DOHH2 (cell line): ENCODE data around the gene GREB1.

ENCODE experiments used
- H3F3A ChIP-seq: fragments of 200-600 bp; sonication (generic), shearing (Covaris generic); 2 replicates; pipeline ENCODE4 v1.6.0; 2016; ENCODE audit warnings: antibody characterized with exemption, mild to moderate bottlenecking; ENCODE audit not compliant: control insufficient read depth, insufficient read depth
- H3K27ac ChIP-seq: fragments of 200-600 bp; sonication (generic); 2 replicates; pipeline ENCODE4 v1.5.1; 2014; ENCODE audit warnings: low read depth, mild to moderate bottlenecking, low read length, moderate library complexity
- H3K27me3 ChIP-seq: fragments of 200-600 bp; sonication (generic); 2 replicates; pipeline ENCODE4 v1.6.1; 2014; ENCODE audit warnings: mild to moderate bottlenecking, low read length, mixed read lengths; ENCODE audit not compliant: control insufficient read depth
- H3K36me3 ChIP-seq: fragments of 200-600 bp; sonication (generic); 2 replicates; pipeline ENCODE4 v1.6.1; 2014; ENCODE audit warnings: mild to moderate bottlenecking, low read length, moderate library complexity, mixed read lengths; ENCODE audit not compliant: control insufficient read depth
- H3K4me1 ChIP-seq: fragments of 200-600 bp; sonication (generic); 2 replicates; pipeline ENCODE4 v1.6.1; 2014; ENCODE audit warnings: mild to moderate bottlenecking, low read length, mixed read lengths; ENCODE audit not compliant: control insufficient read depth
- H3K4me2 ChIP-seq: fragments of 200-600 bp; sonication (generic); 2 replicates; pipeline ENCODE4 v1.6.0; 2014; ENCODE audit warnings: mild to moderate bottlenecking, low read length, moderate library complexity
- H3K4me3 ChIP-seq: fragments of 200-600 bp; sonication (generic); 2 replicates; pipeline ENCODE4 v1.5.1; 2014; ENCODE audit warnings: mild to moderate bottlenecking, low read length, mixed read lengths
- H3K79me2 ChIP-seq: fragments of 200-600 bp; sonication (generic); 2 replicates; pipeline ENCODE4 v1.6.1; 2014; ENCODE audit warnings: mild to moderate bottlenecking, low read length, mixed read lengths; ENCODE audit not compliant: control insufficient read depth
- H3K9me2 ChIP-seq: fragments of 200-600 bp; sonication (generic); replicated peaks from 2 replicates; pipeline ENCODE4 v1.6.1; 2014; ENCODE audit warnings: mild to moderate bottlenecking, low read length, mixed read lengths; ENCODE audit not compliant: control insufficient read depth
- H3K9me3 ChIP-seq: fragments of 200-600 bp; sonication (generic); 2 replicates; pipeline ENCODE4 v1.6.1; 2014; ENCODE audit warnings: antibody characterized with exemption, low read length, mixed read lengths; ENCODE audit not compliant: control insufficient read depth, insufficient read depth
- H4K20me1 ChIP-seq: fragments of 200-600 bp; sonication (generic); 2 replicates; pipeline ENCODE4 v1.6.0; 2014; ENCODE audit warnings: low read depth, mild to moderate bottlenecking, antibody characterized with exemption, low read length, moderate library complexity; ENCODE audit not compliant: control insufficient read depth, insufficient read depth
- EZH2phosphoT487 ChIP-seq: fragments of 200-600 bp; sonication (generic); IDR thresholded peaks from 2 replicates; pipeline ENCODE4 v1.6.1; 2017; ENCODE audit warnings: borderline replicate concordance, mild to moderate bottlenecking, antibody characterized with exemption, low read length, moderate library complexity, mixed read lengths
- TF ChIP-seq, protein P1 (sequence below): fragments of 200-600 bp; sonication (generic); IDR thresholded peaks from one replicate; pipeline ENCODE4 v1.5.1; 2014; ENCODE audit warnings: antibody characterized with exemption, mild to moderate bottlenecking, low read depth, low read length; ENCODE audit not compliant: poor library complexity, severe bottlenecking

GREB1 gene

DNA sequence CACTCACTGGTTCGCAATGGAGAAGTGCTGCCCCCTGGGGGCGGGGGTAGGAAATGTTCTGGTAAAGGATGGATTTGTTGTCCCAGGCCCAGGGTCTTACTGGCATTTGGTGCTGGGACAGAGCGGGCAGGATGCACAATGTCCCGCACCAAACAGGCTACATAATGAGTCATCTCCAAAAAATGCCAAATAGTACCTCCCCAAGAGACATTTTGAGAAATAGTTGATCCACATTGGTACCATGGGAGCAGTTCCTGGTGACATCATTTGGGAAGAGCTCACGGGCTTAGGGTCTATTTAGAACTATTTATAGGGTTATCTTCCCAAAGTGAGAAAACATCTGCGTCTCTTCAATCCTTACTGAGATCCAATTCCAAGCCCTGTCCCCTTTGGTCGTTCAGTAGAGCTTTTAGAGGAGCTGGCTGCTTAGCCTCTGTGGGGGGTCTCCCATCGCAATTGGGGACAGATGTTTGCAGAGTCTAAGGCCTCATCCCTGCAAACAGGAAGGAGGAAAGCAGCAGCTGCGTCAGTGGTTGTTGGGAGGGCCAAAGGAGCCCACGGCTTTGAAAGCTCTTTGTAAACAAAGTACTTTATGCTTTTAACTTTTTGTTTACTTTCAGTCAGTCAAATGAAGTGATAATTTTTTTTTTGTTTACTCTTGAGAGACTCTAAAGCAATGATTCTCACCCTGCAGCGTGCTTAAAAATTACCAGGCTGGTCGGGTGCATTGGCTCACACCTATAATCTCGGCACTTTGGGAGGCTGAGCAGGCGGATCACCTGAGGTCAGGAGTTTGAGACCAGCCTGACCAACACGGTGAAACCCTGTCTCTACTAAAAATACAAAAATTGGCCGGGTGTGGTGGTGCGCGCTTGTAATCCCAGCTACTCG, 49.3 kb downstream of the GREB1 start:
- no peaks in the 10 kb centered on the region for H3K9me3 ChIP-seq
- H3K4me2 ChIP-seq = no peak overlapping the region
- H3F3A ChIP-seq = no peaks in the 10 kb centered on the region
- no peaks in the 10 kb centered on the region for H3K79me2 ChIP-seq
- no peaks in the 10 kb centered on the region for H3K36me3 ChIP-seq
- H3K9me2 ChIP-seq = no peaks in the 10 kb centered on the region
- TF ChIP-seq, protein P1, sequence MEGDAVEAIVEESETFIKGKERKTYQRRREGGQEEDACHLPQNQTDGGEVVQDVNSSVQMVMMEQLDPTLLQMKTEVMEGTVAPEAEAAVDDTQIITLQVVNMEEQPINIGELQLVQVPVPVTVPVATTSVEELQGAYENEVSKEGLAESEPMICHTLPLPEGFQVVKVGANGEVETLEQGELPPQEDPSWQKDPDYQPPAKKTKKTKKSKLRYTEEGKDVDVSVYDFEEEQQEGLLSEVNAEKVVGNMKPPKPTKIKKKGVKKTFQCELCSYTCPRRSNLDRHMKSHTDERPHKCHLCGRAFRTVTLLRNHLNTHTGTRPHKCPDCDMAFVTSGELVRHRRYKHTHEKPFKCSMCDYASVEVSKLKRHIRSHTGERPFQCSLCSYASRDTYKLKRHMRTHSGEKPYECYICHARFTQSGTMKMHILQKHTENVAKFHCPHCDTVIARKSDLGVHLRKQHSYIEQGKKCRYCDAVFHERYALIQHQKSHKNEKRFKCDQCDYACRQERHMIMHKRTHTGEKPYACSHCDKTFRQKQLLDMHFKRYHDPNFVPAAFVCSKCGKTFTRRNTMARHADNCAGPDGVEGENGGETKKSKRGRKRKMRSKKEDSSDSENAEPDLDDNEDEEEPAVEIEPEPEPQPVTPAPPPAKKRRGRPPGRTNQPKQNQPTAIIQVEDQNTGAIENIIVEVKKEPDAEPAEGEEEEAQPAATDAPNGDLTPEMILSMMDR = peak; percentile 88
- TF ChIP-seq EZH2phosphoT487 = no peak
- no peak overlapping the region for H3K27ac ChIP-seq
- H3K4me1 ChIP-seq = peaks cover 3% of the 10 kb centered on the region; the same call in 1 of the 2 replicates
- H4K20me1 ChIP-seq = no peaks in the 10 kb centered on the region
- no peaks in the 10 kb centered on the region for H3K27me3 ChIP-seq
- no peak overlapping the region for H3K4me3 ChIP-seq

DNA sequence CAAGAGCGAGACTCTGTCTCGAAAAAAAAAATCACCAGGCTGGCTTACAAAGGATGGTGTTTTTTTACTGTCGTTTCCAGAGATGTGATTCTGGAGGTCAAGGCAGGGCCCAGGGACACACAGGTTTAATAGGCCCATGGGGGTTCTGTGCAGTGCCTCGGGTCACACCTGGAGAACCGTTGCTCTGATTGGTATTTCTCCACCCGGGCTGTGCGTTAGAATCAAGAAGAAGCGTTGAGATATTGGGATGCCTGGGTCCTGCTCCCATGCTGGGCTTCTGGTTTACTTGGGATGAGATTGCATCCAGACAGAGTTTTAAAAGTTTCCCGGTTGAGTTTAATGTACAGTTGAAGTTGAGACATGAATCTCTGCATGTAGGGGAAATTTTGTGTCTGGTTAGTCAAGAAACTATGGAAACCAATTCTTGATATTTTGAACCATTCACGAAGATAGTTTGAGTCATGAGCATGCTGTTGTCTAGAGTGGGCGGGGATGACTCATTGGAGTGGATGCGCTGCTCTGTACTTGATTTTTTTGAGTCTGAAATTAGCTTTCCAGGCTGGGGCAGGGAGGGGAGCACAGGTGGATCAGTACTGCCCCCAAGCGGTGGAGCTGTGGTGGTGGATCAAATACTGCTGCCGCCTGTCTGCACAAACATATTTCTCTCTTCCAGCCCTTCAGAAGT, 50.1 kb downstream of the GREB1 start:
- no peaks in the 10 kb centered on the region for H4K20me1 ChIP-seq

DNA sequence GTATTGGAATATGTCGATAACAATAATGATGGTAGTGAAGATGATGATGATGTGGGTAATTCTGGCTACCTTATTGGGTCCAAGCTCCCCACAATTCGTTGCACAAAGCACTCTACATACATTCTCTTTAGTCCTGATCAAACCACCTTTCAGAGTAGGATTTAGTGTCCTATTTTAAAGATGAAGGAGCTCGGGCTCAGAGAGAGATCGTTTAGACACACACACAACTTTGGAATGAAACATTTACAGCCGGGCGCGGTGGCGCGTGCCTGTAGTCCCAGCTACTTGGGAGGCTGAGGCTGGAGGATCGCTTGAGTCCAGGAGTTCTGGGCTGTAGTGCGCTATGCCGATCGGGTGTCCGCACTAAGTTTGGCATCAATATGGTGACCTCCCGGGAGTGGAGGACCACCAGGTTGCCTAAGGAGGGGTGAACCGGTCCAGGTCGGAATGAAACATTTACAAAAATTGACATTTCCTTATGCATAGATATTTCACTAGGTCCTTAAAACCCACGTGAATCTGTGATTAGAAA, 50.7 kb downstream of the GREB1 start:
- Histone ChIP-seq H3K9me3 (no peaks in the 10 kb centered on the region), H4K20me1 (no peaks in the 10 kb centered on the region), H3F3A (no peaks in the 10 kb centered on the region), H3K27me3 (no peaks in the 10 kb centered on the region), H3K4me2 (no peak overlapping the region), H3K4me1 (peaks cover 3% of the 10 kb centered on the region; the same call in 1 of the 2 replicates), H3K36me3 (no peaks in the 10 kb centered on the region), H3K4me3 (no peak overlapping the region), H3K9me2 (no peaks in the 10 kb centered on the region), H3K27ac (no peak overlapping the region), H3K79me2 (no peaks in the 10 kb centered on the region)
- TF ChIP-seq, protein P1 = no peak
- no peak for TF ChIP-seq EZH2phosphoT487

More for the DNA sequence above, 50.1 kb downstream of the GREB1 start:
- Histone ChIP-seq H3K4me2 (no peak overlapping the region), H3K9me3 (no peaks in the 10 kb centered on the region), H3K27me3 (no peaks in the 10 kb centered on the region), H3K4me3 (no peak overlapping the region), H3K79me2 (no peaks in the 10 kb centered on the region), H3K27ac (no peak overlapping the region), H3K4me1 (peaks cover 3% of the 10 kb centered on the region; the same call in 1 of the 2 replicates), H3F3A (no peaks in the 10 kb centered on the region), H3K9me2 (no peaks in the 10 kb centered on the region), H3K36me3 (no peaks in the 10 kb centered on the region)
- TF ChIP-seq EZH2phosphoT487 = no peak
- TF ChIP-seq, protein P1 = peak; percentile 85
